ENCODE results near the gene GNAL.

DNA sequence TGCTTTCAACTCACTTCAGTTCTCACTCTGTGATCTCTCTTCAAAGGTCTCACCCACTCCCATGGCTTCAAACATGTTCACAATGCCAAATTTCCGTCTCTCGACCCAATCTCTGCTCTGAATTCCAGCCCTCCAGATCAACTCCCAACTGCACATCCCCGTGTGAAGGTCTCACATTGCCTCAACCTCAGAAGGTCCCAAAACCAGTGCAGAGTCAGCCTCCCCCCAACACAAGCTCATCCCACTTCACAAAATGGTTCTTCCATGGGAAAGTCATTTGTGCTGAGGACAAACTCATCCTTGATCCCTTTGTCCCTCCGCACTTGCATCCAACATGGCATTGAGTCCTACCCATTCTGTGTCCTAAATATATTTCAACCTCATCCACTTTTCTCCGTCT is 31.0 kb upstream of the GNAL start:
- TF ChIP-seq CTCF (IDR thresholded peaks at IDR 0.05), result no peak
- TF ChIP-seq EP300 (IDR thresholded peaks at IDR 0.05), result no peak
